ENCODE measurements around the gene OR1D5. TPM values are rescaled to one million over a fixed set of nuclear protein-coding genes. Genes with fewer than 3 reads are reported as not detected.

OR1D5 gene
- polyA plus RNA-seq, 1 of the 3 experiments (the other 2 are of a cell fraction): not detected

GRCh38 chr17:3024346-3024745 lies 39.1 kb downstream of the OR1D5 start:
- H3K27ac ChIP-seq (ENCODE audit: low read depth in 2 of 2, low read length in 1 of 2): no peak overlapping the region
- WGBS (ENCODE audit: low lambda C conversion rate): 92% methylated on average over 2 of the region's 2 CpGs
- no peak for TF ChIP-seq EZH2phosphoT487 (IDR thresholded peaks at IDR 0.05; ENCODE audit: borderline replicate concordance, low read depth)
- TF ChIP-seq ELF1 (IDR thresholded peaks at IDR 0.05): no peak
- no peak for TF ChIP-seq YY1 (IDR thresholded peaks at IDR 0.05; ENCODE audit: low read depth)
- no peak for TF ChIP-seq RFX5 (IDR thresholded peaks at IDR 0.05; ENCODE audit: low read length)
- no peak for TF ChIP-seq RXRA (IDR thresholded peaks at IDR 0.05; ENCODE audit: borderline replicate concordance, low read depth)
- no peak for TF ChIP-seq RCOR1 (IDR thresholded peaks at IDR 0.05; ENCODE audit: low read length)
- no peak for TF ChIP-seq FOXM1 (IDR thresholded peaks at IDR 0.05; ENCODE audit: low read depth)
- TF ChIP-seq GABPA (IDR thresholded peaks at IDR 0.05; ENCODE audit: low read depth): no peak
- no peak for TF ChIP-seq EP300 (IDR thresholded peaks at IDR 0.05; ENCODE audit: borderline replicate concordance in 1 of 2, low read depth in 1 of 2, low read length in 1 of 2)
- no peak for TF ChIP-seq MXI1 (IDR thresholded peaks at IDR 0.05; ENCODE audit: low read depth, low read length)
- no peak for TF ChIP-seq TEAD4 (IDR thresholded peaks at IDR 0.05; ENCODE audit: borderline replicate concordance, insufficient read depth)
- TF ChIP-seq, protein P1, sequence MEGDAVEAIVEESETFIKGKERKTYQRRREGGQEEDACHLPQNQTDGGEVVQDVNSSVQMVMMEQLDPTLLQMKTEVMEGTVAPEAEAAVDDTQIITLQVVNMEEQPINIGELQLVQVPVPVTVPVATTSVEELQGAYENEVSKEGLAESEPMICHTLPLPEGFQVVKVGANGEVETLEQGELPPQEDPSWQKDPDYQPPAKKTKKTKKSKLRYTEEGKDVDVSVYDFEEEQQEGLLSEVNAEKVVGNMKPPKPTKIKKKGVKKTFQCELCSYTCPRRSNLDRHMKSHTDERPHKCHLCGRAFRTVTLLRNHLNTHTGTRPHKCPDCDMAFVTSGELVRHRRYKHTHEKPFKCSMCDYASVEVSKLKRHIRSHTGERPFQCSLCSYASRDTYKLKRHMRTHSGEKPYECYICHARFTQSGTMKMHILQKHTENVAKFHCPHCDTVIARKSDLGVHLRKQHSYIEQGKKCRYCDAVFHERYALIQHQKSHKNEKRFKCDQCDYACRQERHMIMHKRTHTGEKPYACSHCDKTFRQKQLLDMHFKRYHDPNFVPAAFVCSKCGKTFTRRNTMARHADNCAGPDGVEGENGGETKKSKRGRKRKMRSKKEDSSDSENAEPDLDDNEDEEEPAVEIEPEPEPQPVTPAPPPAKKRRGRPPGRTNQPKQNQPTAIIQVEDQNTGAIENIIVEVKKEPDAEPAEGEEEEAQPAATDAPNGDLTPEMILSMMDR (IDR thresholded peaks at IDR 0.05): no peak
- no peak for TF ChIP-seq TAF1 (IDR thresholded peaks at IDR 0.05; ENCODE audit: borderline replicate concordance, low read depth, low read length)
- TF ChIP-seq, protein P2, sequence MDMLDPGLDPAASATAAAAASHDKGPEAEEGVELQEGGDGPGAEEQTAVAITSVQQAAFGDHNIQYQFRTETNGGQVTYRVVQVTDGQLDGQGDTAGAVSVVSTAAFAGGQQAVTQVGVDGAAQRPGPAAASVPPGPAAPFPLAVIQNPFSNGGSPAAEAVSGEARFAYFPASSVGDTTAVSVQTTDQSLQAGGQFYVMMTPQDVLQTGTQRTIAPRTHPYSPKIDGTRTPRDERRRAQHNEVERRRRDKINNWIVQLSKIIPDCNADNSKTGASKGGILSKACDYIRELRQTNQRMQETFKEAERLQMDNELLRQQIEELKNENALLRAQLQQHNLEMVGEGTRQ (IDR thresholded peaks at IDR 0.05; ENCODE audit: borderline replicate concordance, low read depth, low read length): no peak
- no peak for TF ChIP-seq NRF1 (IDR thresholded peaks at IDR 0.05; ENCODE audit: low read depth, low read length)
- TF ChIP-seq FOSL2 (IDR thresholded peaks at IDR 0.05; ENCODE audit: borderline replicate concordance, low read depth): no peak
- no peak for TF ChIP-seq POLR2AphosphoS5 (IDR thresholded peaks at IDR 0.05; ENCODE audit: low read depth, low read length)
- TF ChIP-seq SMC3 (IDR thresholded peaks at IDR 0.05; ENCODE audit: low read depth, low read length): no peak
- no peaks in the 10 kb centered on the region; a peak in 1 of 4 replicates for H3K4me1 ChIP-seq (ENCODE audit: control insufficient read depth in 1 of 2, insufficient read depth in 2 of 2, low read depth in 1 of 2, low read length in 1 of 2)
- H3K79me2 ChIP-seq (ENCODE audit: insufficient read depth): peaks cover 4% of the 10 kb centered on the region; the same call in 1 of the 2 replicates
- ChIA-PET POLR2A (no interaction called here), CTCF (interaction anchor here (2.4 kb wide), 1 partner anchor 24 kb away, joined by 6 read pairs; no protein-coding TSS in a partner anchor)
- no peaks in the 10 kb centered on the region for H3K27me3 ChIP-seq (ENCODE audit: insufficient read depth)
- no peaks in the 10 kb centered on the region for H4K20me1 ChIP-seq (ENCODE audit: insufficient read depth)
- DNase-seq: no peak
- no peaks in the 10 kb centered on the region for H3K9me2 ChIP-seq
- peaks cover 4 to 40% of the 10 kb centered on the region in 2 experiments for H3K36me3 ChIP-seq (replicated peaks in 1 of 2; ENCODE audit: control insufficient read depth in 1 of 2, insufficient read depth in 2 of 2, low read length in 1 of 2)
- peaks cover 14% of the 10 kb centered on the region; the same call in 1 of the 2 replicates for H3K9me3 ChIP-seq
- H3K4me2 ChIP-seq: no peak overlapping the region
- no peak overlapping the region for H2AFZ ChIP-seq (ENCODE audit: low read depth)
- no peak overlapping the region for H3K4me3 ChIP-seq (ENCODE audit: low read depth in 2 of 2, low read length in 1 of 2)
- H3F3A ChIP-seq (replicated peaks; ENCODE audit: insufficient read depth): peaks cover 9% of the 10 kb centered on the region
- H3K9ac ChIP-seq: no peak overlapping the region

Data from SK-N-SH (cell line).